ENCODE data around the gene BBX. TPM values are rescaled to one million over a fixed set of nuclear protein-coding genes. Genes with fewer than 3 reads are reported as not detected.

BBX gene
- polyA plus RNA-seq, 3 donors, result 15.7 to 25.1 (median 16.6) TPM

DNA sequence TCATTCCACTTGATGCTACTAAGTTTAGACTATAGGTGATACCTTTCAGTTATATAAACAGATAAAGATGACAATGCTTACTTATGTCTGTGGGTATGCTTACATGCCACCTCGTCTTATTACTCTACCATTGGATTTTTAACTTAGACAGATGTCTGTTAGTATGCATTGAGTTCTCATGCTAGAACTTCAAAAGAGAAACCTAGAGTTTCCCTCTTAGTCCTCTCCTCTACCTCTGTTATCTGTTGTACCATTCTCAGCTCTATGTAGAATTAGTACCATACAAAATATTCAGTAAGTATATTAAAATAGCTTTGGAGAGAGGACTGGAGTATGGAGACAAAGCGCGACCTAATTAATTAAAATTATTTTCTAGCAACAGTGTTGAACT is 111.3 kb downstream of the BBX start:
- no peaks in the 10 kb centered on the region for H4K20me1 ChIP-seq (ENCODE audit: insufficient read depth, low read length)
- H3K79me2 ChIP-seq (ENCODE audit: insufficient read depth, low read length), result peaks cover 32% of the 10 kb centered on the region
- H3K27ac ChIP-seq (ENCODE audit: low read depth in 1 of 2, low read length in 2 of 2), result no peak overlapping the region
- H3K36me3 Mint-ChIP-seq, result peaks cover 0 to 3% of the 10 kb centered on the region in 2 donors
- no peak overlapping the region for H3K27ac Mint-ChIP-seq
- H3K9ac ChIP-seq (ENCODE audit: insufficient read depth, low read length, poor library complexity, severe bottlenecking), result no peak overlapping the region
- TF ChIP-seq, protein P1, sequence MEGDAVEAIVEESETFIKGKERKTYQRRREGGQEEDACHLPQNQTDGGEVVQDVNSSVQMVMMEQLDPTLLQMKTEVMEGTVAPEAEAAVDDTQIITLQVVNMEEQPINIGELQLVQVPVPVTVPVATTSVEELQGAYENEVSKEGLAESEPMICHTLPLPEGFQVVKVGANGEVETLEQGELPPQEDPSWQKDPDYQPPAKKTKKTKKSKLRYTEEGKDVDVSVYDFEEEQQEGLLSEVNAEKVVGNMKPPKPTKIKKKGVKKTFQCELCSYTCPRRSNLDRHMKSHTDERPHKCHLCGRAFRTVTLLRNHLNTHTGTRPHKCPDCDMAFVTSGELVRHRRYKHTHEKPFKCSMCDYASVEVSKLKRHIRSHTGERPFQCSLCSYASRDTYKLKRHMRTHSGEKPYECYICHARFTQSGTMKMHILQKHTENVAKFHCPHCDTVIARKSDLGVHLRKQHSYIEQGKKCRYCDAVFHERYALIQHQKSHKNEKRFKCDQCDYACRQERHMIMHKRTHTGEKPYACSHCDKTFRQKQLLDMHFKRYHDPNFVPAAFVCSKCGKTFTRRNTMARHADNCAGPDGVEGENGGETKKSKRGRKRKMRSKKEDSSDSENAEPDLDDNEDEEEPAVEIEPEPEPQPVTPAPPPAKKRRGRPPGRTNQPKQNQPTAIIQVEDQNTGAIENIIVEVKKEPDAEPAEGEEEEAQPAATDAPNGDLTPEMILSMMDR (IDR thresholded peaks at IDR 0.05), result no peak
- no peaks in the 10 kb centered on the region for H3K27me3 ChIP-seq (ENCODE audit: control insufficient read depth in 2 of 2, insufficient read depth in 2 of 2, low read length in 2 of 2)
- H3K4me3 ChIP-seq (replicated peaks in 1 of 3; ENCODE audit: low read depth in 2 of 3, low read length in 3 of 3), result no peak overlapping the region
- no peak overlapping the region for H3K4me2 ChIP-seq (replicated peaks; ENCODE audit: extremely low read depth, low read length, poor library complexity, severe bottlenecking)
- DNase-seq, result no peak
- intact Hi-C loops (cut with micrococcal nuclease), result no loop called here
- H3K27me3 Mint-ChIP-seq (ENCODE audit: low read depth in 3 of 3), result no peaks in the 10 kb centered on the region
- H3K9me3 Mint-ChIP-seq, result no peaks in the 10 kb centered on the region
- H3K4me3 Mint-ChIP-seq, result no peak overlapping the region
- no peak overlapping the region for H2AFZ ChIP-seq (ENCODE audit: insufficient read depth, low read depth, low read length, poor library complexity, severe bottlenecking)
- H3K36me3 ChIP-seq (replicated peaks in 1 of 2; ENCODE audit: control insufficient read depth in 1 of 2, insufficient read depth in 2 of 2, low read length in 2 of 2), result no peaks in the 10 kb centered on the region
- peaks cover 26 to 31% of the 10 kb centered on the region in 2 donors for H3K4me1 ChIP-seq (ENCODE audit: control insufficient read depth in 1 of 2, insufficient read depth in 2 of 2, low read length in 2 of 2)
- peaks cover 42% of the 10 kb centered on the region for H3K4me1 Mint-ChIP-seq
- no peaks in the 10 kb centered on the region for H3K9me3 ChIP-seq (replicated peaks in 1 of 2; ENCODE audit: control insufficient read depth in 1 of 2, insufficient read depth in 1 of 2, low read length in 2 of 2)
- no CpG with 5 or more reads among the region's 3 CpGs for WGBS (ENCODE audit: insufficient coverage)

DNA sequence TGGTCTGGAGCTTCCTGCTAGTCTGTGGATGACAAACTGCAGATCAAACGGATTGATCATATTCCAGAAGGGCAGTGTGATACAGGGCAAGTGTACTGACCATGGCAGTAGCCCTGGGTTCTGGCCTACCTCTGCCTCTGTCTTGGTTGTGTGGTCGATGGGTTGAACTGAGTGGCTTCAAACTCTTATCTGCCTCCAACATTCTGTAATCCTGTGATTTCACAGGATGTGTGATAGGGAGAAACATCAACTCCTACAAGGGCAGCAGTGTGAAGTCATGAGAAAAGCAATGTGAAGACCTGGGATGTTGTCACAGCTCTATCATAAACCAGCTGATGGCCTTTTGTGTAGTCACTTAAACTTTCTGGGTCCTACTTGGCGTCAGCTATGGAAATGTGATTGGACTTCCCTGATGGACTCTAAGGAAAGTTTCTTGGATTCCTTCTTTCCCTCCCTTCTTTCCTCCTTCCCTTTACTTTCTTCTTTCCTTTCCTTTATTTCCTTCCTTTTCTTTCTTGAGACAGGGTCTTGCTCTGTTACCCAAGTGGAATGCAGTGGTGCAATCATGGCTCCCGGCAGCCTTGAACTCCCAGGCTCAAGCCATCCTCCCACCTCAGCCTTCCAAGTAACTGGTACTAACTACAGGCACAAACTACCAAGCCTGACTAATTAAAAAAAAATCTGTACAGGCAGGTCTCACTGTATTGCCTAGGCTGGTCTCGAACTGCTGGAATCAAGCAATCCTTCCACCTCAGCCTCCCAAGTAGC is 114.8 kb downstream of the BBX start:
- intact Hi-C loops (cut with micrococcal nuclease), result no loop called here
- Mint-ChIP-seq H3K4me3 (no peak overlapping the region), H3K9me3 (no peaks in the 10 kb centered on the region), H3K36me3 (peaks cover 0 to 3% of the 10 kb centered on the region in 2 donors), H3K4me1 (peaks cover 25% of the 10 kb centered on the region), H3K27ac (peak overlapping the region in 1 of 7 donors; percentile 11), H3K27me3 (ENCODE audit: low read depth in 3 of 3) (no peaks in the 10 kb centered on the region)
- Histone ChIP-seq H3K27ac (ENCODE audit: low read depth in 1 of 2, low read length in 2 of 2) (no peak overlapping the region), H3K79me2 (ENCODE audit: insufficient read depth, low read length) (peaks cover 18% of the 10 kb centered on the region), H3K4me1 (ENCODE audit: control insufficient read depth in 1 of 2, insufficient read depth in 2 of 2, low read length in 2 of 2) (peaks cover 12 to 15% of the 10 kb centered on the region in 2 donors), H3K9ac (ENCODE audit: insufficient read depth, low read length, poor library complexity, severe bottlenecking) (no peak overlapping the region), H2AFZ (ENCODE audit: insufficient read depth, low read depth, low read length, poor library complexity, severe bottlenecking) (no peak overlapping the region), H3K9me3 (replicated peaks in 1 of 2; ENCODE audit: control insufficient read depth in 1 of 2, insufficient read depth in 1 of 2, low read length in 2 of 2) (no peaks in the 10 kb centered on the region), H3K27me3 (ENCODE audit: control insufficient read depth in 2 of 2, insufficient read depth in 2 of 2, low read length in 2 of 2) (no peaks in the 10 kb centered on the region), H3K36me3 (replicated peaks in 1 of 2; ENCODE audit: control insufficient read depth in 1 of 2, insufficient read depth in 2 of 2, low read length in 2 of 2) (no peaks in the 10 kb centered on the region), H3K4me2 (replicated peaks; ENCODE audit: extremely low read depth, low read length, poor library complexity, severe bottlenecking) (no peak overlapping the region), H4K20me1 (ENCODE audit: insufficient read depth, low read length) (no peaks in the 10 kb centered on the region), H3K4me3 (replicated peaks in 1 of 3; ENCODE audit: low read depth in 2 of 3, low read length in 3 of 3) (no peak overlapping the region)
- TF ChIP-seq, protein P1 (IDR thresholded peaks at IDR 0.05), result no peak
- no peak for DNase-seq
- 56% methylated on average over 2 of the region's 5 CpGs for WGBS (ENCODE audit: insufficient coverage)

All from CD14-positive monocyte (primary cell).